NCI-H1694 (cell line): ENCODE data around the gene CMTM4.
"Not testable (repeated sequence)": the region's sequence is repeated elsewhere in the genome, so short reads cannot be mapped to it uniquely, and the experiment has no call there.

ENCODE experiments used
- DNase-seq: peaks from one replicate; lab custom pipeline; 2025; lab: John Stamatoyannopoulos, UW

The CMTM4 gene

GRCh38 chr16:66705790-66706505 is 9.4 kb upstream of the CMTM4 start:
- no peak for DNase-seq

- DNase-seq: no peak
These were observed 7.1 kb upstream of the CMTM4 start for GRCh38 chr16:66703406-66704215.

GRCh38 chr16:66701516-66701915 is 5.0 kb upstream of the CMTM4 start:
- no peak for DNase-seq

- DNase-seq: no peak
These were observed 4.5 kb upstream of the CMTM4 start for GRCh38 chr16:66701026-66701425.

- no peak for DNase-seq
These were observed 3.4 kb upstream of the CMTM4 start for GRCh38 chr16:66699898-66700297.

DNA sequence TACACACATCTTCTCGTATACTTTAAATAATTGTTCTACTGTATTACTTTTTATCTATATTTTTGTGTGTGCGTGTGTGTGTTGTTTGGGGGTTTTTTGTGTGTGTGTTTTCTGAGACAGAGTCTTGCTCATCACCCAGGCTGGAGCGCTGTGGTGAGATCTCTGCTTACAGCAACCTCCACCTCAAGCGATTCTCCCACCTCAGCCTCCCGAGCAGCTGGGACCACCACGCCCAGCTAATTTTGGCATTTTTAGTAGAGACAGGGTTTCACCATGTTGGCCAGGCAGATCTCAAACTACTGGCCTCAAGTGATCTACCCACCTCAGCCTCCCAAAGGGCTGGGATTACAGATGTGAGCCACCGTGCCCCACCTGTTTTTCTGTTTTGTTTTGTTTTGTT is 1.5 kb upstream of the CMTM4 start:
- no peak for DNase-seq

DNA sequence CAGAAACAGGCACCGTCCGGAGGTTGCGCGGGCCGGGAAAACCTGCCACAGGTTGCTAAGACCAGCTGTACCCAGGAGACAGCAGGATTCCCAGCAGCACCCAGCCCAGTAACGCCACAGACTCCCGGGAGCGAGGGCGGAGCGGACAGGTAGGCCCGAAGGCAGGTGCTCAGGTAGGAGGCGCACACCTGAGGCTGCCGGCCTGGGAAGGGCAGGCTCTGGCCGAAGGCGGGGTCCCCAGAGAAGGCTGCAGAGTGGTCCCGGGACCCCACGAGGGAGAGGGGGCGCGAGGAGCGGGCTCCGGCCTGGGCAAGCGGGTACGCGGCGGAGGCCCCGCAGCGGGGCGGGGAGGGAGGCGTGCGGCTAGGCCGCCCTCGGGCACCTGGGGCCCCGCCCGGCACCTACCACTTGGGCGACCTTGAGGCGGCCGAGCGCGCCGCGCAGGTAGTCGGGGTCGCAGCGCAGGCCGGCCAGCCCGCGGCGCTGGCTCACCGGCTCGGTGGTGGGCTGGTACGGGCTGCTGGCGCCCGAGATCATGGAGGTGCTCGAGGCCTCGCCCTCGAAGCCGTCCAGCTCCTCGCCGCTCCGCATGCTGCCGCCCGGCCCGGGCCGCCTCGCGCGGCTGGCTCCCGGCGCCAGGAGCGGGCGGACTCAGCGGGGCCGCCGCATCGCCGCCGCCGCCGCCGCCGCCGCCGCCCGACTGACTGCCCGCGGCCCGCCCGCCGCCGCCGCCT is 441 bp downstream of the CMTM4 start:
- no peak for DNase-seq

- DNase-seq: no peak
These were observed 1.0 kb downstream of the CMTM4 start for GRCh38 chr16:66695471-66695934.

DNA sequence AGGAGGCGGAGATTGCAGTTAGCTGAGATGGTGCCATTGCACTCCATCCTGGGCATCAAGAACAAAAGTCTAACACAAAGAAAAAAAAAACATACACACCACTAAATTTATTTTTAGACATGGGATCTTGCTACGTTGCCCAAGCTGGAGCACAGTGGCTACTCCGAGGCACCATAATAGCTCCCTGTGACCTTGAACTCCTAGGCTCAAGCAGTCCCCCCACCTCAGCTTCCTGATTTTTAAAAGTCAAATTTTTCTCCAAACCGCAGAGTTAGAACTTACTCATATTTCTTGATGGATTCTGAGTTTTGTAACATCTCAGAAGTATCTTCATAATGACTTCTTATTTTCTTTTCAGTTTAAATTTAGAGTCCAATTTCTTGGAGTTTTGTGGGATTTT is 3.4 kb downstream of the CMTM4 start:
- DNase-seq: no peak

GRCh38 chr16:66692341-66692740 is 4.2 kb downstream of the CMTM4 start:
- no peak for DNase-seq

DNA sequence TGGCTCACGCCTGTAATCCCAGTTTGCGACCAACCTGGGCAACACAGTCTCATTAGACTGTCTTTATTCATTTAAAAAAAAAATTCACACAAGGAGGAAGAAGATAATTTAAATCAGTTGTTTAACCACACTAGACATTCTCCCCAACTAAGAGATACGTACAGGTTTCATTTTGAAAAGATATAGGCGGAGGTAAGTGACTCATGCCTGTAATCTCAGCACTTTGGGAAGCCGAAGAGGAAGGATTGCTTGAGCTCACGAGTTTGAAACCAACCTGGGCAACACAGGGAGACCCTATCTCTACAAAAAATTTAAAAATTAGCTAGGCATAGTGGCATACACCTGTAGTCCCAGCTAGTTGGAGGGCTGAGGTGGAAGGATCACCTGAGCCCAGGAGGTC is 5.3 kb downstream of the CMTM4 start:
- DNase-seq: no peak

DNA sequence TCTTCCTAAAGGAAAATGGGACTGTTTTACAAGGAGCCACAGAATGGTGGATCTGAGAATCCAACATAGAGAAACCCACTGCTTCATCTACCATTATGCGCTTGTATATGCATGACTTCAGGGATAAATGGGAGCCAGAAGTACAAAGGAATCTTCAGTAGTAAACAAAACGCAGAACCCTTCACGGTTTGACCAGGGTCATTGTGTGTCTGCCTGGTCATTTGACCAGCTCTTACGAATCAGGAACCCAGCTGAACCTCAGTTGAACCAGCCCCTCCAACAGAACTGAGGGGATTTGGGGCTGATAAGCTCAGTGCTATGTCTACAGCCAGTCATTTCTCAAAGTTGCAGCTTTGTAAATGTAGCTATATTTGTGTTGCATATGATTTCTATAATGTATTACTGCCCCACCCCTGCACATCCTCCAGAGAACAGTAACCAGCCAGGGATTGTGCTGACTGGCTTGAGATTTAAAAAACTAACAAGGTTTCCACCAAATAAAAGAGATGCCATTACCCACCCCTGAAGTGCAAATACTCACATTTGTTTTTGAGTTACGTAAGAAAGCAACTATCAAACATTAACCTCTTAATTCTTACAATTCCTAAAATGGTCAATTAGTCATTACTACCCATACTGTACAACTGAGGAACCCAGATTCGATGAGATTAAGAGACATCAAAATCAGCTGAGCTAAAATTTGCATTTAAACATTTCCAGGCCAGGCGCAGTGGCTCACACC is 6.3 kb downstream of the CMTM4 start:
- DNase-seq: no peak

- DNase-seq: no peak
These were observed 7.3 kb downstream of the CMTM4 start for GRCh38 chr16:66689282-66689681.

DNA sequence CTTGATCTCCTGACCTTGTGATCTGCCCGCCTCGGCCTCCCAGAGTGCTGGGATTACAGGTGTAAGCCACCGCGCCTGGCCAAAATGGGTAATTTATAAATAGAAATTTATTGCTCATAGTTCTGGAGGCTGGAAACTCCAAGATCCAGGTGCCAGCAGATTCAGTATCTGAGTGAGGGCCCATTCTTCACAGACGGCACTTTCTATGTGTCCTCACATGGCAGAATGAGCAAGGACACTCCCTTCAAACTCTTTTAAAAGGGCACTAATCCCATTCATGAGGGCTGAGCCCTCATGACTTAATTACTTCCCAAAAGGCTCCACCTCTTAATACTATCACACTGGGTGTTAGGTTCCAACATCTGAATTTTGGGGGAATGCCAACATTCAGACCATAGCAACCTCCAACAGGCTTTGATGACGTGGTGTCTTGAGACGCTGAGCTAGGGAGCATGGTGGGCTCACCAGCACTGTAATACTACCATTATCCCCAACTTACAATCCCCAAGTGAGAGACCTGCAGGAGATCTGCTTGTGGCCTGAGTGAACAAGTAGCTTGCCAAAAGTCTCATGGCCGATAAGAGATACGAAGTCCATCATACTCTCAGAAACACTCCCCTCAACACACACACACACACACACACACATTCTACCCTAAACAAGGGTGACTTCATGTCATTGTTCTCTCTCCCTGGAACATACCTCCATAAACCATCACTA is 8.5 kb downstream of the CMTM4 start:
- no peak for DNase-seq

DNA sequence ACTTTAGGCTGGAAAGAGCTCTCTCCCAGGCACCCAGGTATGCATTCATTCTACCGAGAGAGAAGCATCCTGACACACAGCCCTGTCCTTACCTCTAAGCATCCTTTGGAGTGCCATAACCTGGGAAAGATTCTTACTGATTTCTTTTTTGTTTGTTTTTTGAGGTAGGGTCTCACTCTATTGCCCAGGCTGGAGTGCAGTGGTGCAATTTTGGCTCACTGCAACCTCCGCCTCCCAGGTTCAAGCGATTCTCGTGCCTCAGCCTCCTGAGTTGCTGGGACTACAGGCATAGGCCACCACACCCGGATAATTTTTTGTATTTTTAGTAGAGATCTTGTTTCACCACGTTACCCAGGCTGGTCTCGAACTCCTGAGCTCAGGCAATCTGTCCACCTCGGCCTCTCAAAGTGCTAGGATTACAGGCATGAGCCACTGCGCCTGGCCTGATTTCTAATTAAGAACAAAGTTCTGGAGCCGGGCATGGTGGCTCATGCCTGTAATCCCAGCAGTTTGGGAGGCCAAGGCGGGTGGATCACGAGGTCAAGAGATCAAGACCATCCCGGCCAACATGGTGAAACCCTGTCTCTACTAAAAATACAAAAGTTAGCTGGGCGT is 10.9 kb downstream of the CMTM4 start:
- DNase-seq: not testable (repeated sequence)

DNA sequence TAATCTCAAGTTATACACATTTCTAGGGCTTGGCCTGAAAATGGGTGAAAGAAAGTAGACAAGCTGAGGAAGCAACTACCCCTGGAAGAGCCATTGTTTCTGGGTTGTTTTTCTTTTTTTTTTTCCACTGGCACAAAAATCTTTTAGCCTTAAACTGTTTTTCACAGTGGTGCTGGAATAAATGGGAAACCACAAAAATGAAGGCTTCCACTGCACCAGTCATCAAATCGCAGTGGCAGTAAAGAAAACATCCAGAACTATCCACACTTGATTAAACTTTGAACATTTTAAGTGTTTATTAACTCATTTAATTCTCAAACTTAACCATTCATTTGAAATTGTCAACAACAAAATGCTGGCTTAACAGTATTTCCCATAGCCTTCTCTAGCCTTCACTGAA is 14.3 kb downstream of the CMTM4 start:
- no peak for DNase-seq

GRCh38 chr16:66681676-66682075 is 14.9 kb downstream of the CMTM4 start:
- no peak for DNase-seq

DNA sequence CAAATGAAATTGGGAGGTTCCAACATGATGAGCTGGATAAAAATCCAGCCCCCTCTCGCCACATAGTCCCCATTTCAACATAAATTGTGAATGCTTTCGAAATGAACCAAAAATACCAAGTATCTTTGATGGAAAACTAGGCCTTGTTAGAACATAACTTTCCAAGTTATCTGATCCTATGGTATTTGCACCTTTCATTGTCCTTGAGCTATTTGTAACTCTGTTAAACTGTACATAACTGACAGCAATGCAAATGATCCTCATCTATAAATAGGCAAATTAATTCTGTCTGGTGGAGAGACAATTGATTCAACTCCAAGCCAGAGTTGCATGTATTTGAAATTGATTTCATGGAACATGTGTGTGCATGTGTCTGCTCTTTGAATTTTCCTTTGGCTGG is 18.2 kb downstream of the CMTM4 start:
- no peak for DNase-seq

- no peak for DNase-seq
These were observed 18.7 kb downstream of the CMTM4 start for GRCh38 chr16:66677836-66678235.

- no peak for DNase-seq
These were observed 19.4 kb downstream of the CMTM4 start for GRCh38 chr16:66677179-66677578.

DNA sequence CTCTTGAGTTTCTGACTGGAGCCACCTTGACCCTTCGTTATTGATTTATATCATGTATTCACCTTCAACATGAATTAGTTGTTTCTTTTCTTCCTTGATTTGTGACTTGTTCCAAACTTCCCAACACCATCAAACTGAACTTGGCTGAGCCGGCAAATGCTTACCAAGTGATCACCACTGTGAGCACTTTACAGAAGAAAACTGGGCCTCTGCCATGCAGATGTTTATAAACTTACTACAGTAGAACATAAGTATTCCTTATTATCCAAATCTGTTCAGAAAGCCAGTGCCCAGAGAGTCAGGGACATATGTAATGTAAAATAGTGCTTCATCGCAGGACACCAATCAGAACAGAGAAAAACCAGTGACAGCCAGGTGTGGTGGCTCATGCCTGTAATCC is 19.9 kb downstream of the CMTM4 start:
- DNase-seq: no peak
